Stimulated activated CD4-positive, alpha-beta T cell treated with anti-CD3 and anti-CD28 coated beads, Interleukin-4, amount 100 ng/mL, for 24 hours (primary cell): ENCODE results near the gene CFDP1.
"Not testable (repeated sequence)": the region's sequence is repeated elsewhere in the genome, so short reads cannot be mapped to it uniquely, and the experiment has no call there.

Source experiments
- DNase-seq: peaks from one replicate; pipeline ENCODE4 v3.0.0-alpha.2; 2020

Gene CFDP1

GRCh38 chr16:75458029-75458428 is 24.7 kb upstream of the CFDP1 start:
- DNase-seq, result no peak

- no peak for DNase-seq
Observed at GRCh38 chr16:75457485-75458021, 24.2 kb upstream of the CFDP1 start.

GRCh38 chr16:75456971-75457370 is 23.7 kb upstream of the CFDP1 start:
- no peak for DNase-seq

- not testable (repeated sequence) for DNase-seq
Observed at GRCh38 chr16:75456486-75456885, 23.2 kb upstream of the CFDP1 start.

- no peak for DNase-seq
Observed at GRCh38 chr16:75455677-75456076, 22.4 kb upstream of the CFDP1 start.

- DNase-seq, result no peak
Observed at GRCh38 chr16:75452464-75453190, 19.3 kb upstream of the CFDP1 start.

GRCh38 chr16:75446416-75446815 is 13.1 kb upstream of the CFDP1 start:
- no peak for DNase-seq

GRCh38 chr16:75445298-75445697 is 12.0 kb upstream of the CFDP1 start:
- no peak for DNase-seq

- DNase-seq, result no peak
Observed at GRCh38 chr16:75443298-75443697, 10.0 kb upstream of the CFDP1 start.

- DNase-seq, result no peak
Observed at GRCh38 chr16:75433732-75434413, 570 bp upstream of the CFDP1 start.

GRCh38 chr16:75429621-75430403 is 3.5 kb downstream of the CFDP1 start:
- DNase-seq, result no peak

- not testable (repeated sequence) for DNase-seq
Observed at GRCh38 chr16:75426524-75426923, 6.8 kb downstream of the CFDP1 start.

GRCh38 chr16:75424105-75424762 is 9.1 kb downstream of the CFDP1 start:
- not testable (repeated sequence) for DNase-seq

- no peak for DNase-seq
Observed at GRCh38 chr16:75423723-75424104, 9.6 kb downstream of the CFDP1 start.

- DNase-seq, result no peak
Observed at GRCh38 chr16:75421820-75422126, 11.5 kb downstream of the CFDP1 start.

GRCh38 chr16:75420987-75421819 is 12.1 kb downstream of the CFDP1 start:
- DNase-seq, result peak; percentile 25

- DNase-seq, result no peak
Observed at GRCh38 chr16:75416904-75417565, 16.3 kb downstream of the CFDP1 start.

- DNase-seq, result no peak
Observed at GRCh38 chr16:75415169-75415905, 18.0 kb downstream of the CFDP1 start.

- DNase-seq, result no peak
Observed at GRCh38 chr16:75413951-75414350, 19.4 kb downstream of the CFDP1 start.

GRCh38 chr16:75406943-75407342 is 26.4 kb downstream of the CFDP1 start:
- DNase-seq, result no peak
